Right ventricle myocardium superior (tissue), 1 donor: ENCODE measurements around the gene RIT1. TPM values are rescaled to one million over a fixed set of nuclear protein-coding genes. Genes with fewer than 3 reads are reported as not detected.
A peak's percentile ranks its signal among the peaks of the same experiment; 100 is the strongest.
"Not testable (repeated sequence)": the region's sequence is repeated elsewhere in the genome, so short reads cannot be mapped to it uniquely, and the experiment has no call there.

Experiments used
- ATAC-seq: fragments of 200-7000 bp; cut with Tn5 transposase; one replicate; pipeline ENCODE4 v1.9.1; 2020; ENCODE audit warnings: mild to moderate bottlenecking; ENCODE audit not compliant: poor library complexity
- DNase-seq: peaks from one replicate; pipeline ENCODE4 v3.0.0-alpha.2; 2020
- intact Hi-C: fragments of 100-400 bp; cut with DNase I; formaldehyde crosslinking; loops from one replicate; pipeline ENCODE4 v1.11.2; 2022
- total RNA-seq: library from RNA; stranded (reverse); fragmentation: NEBNext Ultra II Directional; extraction: Animal tissue kit (Norgen Biotek cat#: 25700); gene quantifications from one replicate; pipeline ENCODE4 v1.2.1, GENCODE V29; 2021
- donor health status: DM: no; HTN: yes; CAD: no; lungs with severe emphysema.

RIT1 gene
- total RNA-seq, 1 donor from 2014 or later: 19.0 TPM

DNA sequence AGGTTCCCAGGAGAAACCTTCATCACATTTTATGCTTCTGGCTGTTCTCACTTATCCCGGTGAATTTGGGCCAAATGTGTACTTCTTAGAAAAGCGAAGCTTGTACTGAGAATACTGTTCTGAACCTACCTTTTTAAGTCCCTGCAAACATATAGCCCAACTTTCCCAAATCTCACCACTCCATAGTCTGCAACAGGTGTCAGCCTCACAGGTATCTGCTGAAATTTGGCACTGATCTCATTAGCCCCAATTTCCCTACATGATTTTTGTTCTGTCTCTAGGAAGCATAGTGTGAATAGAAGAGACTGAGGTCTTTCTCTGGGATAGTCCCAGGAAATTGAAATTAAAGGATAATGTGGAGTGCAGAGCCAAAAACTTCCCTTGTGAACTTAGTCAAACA, 11.5 kb downstream of the RIT1 start:
- no peak for ATAC-seq
- no peak for DNase-seq
- intact Hi-C loops: no loop called here

DNA sequence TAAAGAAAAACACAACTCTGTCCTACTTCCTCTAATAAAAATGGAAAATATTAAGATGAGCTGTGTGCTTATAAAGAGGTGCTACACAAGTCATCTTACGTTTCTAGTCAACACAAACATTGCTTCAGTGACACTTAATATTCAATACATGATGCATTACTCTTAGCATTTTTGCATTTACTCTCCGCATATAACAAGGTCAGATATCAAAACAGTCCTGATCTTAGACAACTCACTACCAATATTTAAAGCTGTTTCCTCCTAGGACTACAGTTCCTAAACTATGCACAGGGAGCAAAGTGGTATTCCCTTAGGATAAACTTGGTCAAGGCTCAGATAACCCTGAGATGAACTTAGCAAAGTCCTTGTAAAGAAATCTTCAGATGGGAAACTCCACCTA, 12.3 kb downstream of the RIT1 start:
- ATAC-seq: no peak
- DNase-seq: no peak
- intact Hi-C loops: no loop called here

GRCh38 chr1:155897746-155898145, 13.4 kb downstream of the RIT1 start:
- ATAC-seq: no peak
- intact Hi-C loops: no loop called here
- DNase-seq: no peak

- ATAC-seq, DNase-seq, intact Hi-C loops: not testable (repeated sequence)
Observed at GRCh38 chr1:155896476-155896875, 14.7 kb downstream of the RIT1 start.

DNA sequence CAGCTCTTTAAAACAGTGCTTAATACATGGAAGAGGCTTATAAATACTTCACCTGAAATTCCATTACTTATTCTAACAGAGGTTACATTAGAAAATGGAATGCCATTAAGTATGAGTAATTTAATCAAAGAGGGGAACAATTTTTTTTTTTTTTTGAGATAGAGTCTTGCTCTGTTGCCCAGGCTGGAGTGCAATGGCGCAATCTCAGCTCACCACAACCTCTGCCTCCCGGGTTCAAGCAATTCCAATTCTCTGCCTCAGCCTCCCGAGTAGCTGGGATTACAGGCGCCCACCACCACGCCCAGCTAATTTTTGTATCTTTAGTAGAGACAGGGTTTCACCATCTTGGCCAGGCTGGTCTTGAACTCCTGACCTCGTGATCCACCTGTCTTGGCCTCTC, 15.5 kb downstream of the RIT1 start:
- intact Hi-C loops, ATAC-seq, DNase-seq: not testable (repeated sequence)

DNA sequence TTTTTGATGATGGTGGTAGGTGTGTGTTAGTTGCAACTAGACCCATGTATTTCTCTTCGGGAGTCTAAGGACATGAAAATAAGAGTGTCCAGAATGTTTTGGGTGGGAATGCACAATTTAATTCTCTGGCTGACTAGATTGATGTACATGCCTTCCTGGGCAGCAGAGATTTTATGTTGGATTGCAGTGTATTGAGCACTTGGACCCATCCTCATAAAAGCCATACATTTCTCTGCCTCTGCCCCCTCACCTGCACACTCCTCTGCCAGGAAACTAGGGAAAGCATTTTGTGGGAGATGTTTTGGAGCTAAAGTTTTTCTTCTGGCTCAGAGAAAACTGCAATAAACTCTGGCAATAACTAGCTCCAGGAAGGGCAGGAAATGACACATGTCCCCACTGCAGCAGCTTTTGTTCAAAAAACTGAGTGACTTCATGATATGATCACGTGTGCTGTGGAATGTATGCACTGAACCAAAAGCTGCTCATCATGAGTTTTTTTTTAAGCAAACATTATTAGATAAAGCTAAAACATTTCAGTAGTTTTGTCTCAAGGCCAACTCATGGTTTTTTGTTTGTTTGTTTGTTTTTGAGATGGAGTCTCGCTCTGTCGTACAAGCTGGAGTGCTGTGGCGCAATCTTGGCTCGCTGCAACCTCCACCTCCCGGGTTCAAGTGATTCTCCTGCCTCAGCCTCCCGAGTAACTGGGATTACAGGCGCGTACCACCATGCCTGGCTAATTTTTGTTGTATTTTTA, 17.6 kb downstream of the RIT1 start:
- intact Hi-C loops: no loop called here
- ATAC-seq (peak; percentile 61), DNase-seq (no peak)

GRCh38 chr1:155892796-155893195, 18.4 kb downstream of the RIT1 start:
- intact Hi-C loops: no loop called here
- DNase-seq: no peak
- ATAC-seq: no peak

- intact Hi-C loops: no loop called here
- ATAC-seq: no peak
- DNase-seq: no peak
Observed at GRCh38 chr1:155890251-155890650, 20.9 kb downstream of the RIT1 start.

GRCh38 chr1:155889566-155889965, 21.6 kb downstream of the RIT1 start:
- intact Hi-C loops: no loop called here
- no peak for ATAC-seq
- DNase-seq: no peak

DNA sequence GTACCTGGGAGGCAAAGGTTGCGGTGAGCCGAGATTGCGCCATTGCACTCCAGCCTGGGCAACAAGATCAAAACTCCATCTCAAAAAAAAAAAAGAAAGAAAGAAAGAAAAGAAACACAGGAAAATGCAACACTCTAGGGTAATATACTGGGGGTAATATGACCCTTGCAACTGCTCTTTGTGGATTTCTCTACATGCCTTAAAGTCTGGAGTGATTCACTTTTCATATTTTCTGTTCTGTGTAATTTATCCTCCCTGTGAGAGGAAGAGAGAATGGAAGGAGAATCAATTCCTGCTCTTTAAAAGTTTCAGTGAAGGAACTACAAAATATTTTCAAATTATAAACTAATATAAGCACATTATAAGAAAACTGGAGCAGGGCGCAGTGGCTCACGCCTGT, 22.7 kb downstream of the RIT1 start:
- intact Hi-C loops: no loop called here
- DNase-seq (no peak), ATAC-seq (no peak)

- intact Hi-C loops: no loop called here
- DNase-seq (no peak), ATAC-seq (no peak)
Observed at GRCh38 chr1:155884982-155885381, 26.2 kb downstream of the RIT1 start.

GRCh38 chr1:155884031-155884960, 26.9 kb downstream of the RIT1 start:
- intact Hi-C loops: no loop called here
- no peak for DNase-seq
- no peak for ATAC-seq

- ATAC-seq: no peak
- intact Hi-C loops: no loop called here
- no peak for DNase-seq
Observed at GRCh38 chr1:155882766-155883165, 28.4 kb downstream of the RIT1 start.

DNA sequence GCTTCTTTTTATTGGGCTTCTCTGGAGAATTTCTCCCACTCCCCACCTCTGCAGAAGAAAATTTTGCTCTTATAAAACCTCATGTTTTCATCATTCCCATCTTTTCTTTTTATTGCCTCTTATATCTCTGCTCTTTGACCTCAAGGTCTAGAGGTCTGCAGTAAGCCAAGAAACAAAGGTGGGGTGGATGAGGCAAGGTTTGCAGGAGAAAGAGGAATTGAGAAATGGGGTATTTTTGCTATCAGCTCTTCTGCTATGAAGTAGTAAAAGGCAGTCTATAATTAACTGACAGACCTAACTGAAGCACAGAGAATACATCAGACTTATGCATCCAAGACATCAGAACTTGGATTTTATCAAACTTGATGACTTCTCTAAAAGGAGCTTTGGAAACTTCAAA, 28.9 kb downstream of the RIT1 start:
- intact Hi-C loops: no loop called here
- ATAC-seq (no peak), DNase-seq (no peak)

GRCh38 chr1:155880950-155881349, 30.2 kb downstream of the RIT1 start:
- DNase-seq (no peak), ATAC-seq (no peak)
- intact Hi-C loops: no loop called here

GRCh38 chr1:155880251-155880650, 30.9 kb downstream of the RIT1 start:
- DNase-seq (no peak), ATAC-seq (no peak)
- intact Hi-C loops: no loop called here

GRCh38 chr1:155877945-155878344, 33.2 kb downstream of the RIT1 start:
- DNase-seq (no peak), ATAC-seq (no peak)
- intact Hi-C loops: no loop called here

DNA sequence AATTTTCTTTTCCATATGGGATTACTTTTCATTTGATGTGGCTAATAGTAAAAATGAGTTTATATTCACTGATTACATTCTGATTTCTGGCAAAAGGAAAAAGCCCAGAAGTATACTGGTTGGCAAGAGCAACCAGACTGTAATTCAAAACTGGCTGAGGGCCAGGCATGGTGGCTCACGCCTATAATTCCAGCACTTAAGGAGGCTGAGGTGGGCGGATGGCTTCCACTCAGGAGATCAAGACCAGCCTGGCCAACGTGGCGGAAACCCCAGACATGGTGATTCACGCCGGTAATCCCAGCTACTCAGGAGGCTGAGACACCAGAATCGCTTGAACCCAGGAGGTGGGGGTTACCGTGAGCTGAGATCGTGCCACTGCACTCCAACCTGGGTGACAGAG, 37.3 kb downstream of the RIT1 start:
- no peak for ATAC-seq
- intact Hi-C loops: no loop called here

GRCh38 chr1:155872527-155872926, 38.6 kb downstream of the RIT1 start:
- intact Hi-C loops: no loop called here
- no peak for DNase-seq
- no peak for ATAC-seq

More for the DNA sequence above, 37.3 kb downstream of the RIT1 start:
- DNase-seq: no peak

DNA sequence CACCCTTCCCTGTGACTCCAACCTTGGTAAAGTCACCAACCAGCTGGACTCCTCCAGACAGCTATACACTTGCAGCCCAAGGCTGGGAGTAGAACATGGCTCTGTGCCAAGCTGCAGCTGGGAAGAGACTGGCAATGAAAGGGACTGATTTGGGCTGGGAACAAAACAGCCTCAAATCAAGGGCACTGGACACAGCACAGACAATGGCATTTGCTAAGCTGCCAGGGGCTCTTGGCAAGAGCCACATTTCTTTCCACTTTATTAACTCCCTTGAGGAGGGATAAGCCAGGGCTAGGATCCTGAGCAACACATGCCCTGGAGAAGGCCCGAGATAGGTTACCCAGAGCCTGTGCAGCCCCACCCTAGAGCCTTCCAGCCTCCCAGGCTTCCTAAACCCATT, 39.8 kb downstream of the RIT1 start:
- DNase-seq (peak; percentile 48), ATAC-seq (peak; percentile 81)
- intact Hi-C loops: no loop called here
